Measurements from ENCODE around the gene SMPD1. TPM values are rescaled to one million over a fixed set of nuclear protein-coding genes. Genes with fewer than 3 reads are reported as not detected.

The SMPD1 gene
- total RNA-seq, 1 donor from 2014 or later = 25.2 TPM

GRCh38 chr11:6417907-6418556 lies 27.8 kb downstream of the SMPD1 start:
- peak; percentile 19 for DNase-seq

- peak; percentile 7 for DNase-seq
Measured at GRCh38 chr11:6418557-6419008, 28.3 kb downstream of the SMPD1 start.

DNA sequence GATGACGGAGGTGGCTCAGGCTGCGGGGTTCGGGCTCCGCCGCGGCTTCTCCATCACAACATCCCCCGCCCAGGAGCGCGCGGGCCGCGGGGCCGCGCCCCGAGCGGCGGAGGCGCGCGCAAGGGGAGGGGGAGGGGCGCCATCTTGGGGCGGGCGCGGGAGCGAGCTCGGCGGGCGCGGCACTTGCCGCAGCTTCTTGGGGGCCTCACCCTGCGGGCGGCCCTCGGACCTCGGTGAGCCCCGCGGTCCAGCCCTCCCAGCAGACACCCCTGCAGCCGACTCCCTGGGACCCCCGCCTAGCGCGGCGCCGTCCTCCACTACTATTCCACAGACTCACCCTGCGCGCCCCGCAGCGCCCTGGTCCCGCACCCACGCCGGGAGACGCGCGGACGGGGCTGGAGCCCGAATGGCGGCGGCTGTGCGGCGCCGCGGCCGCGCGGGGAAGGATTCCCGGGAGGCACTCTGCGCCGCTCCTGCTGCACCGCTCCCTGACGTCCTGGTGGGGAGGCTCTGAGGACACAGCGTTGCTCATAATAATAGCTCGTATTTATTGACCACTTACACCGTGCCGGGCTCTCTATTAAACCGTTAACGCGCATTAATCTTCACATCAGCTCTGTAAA lies 28.8 kb downstream of the SMPD1 start, which contains the start of gene APBB1:
Gene APBB1, minus strand, starts transcription at position 86 of the 623 bp plus-strand sequence. CDS start 7,747 bp downstream, outside the sequence.
- peak; percentile 70 for DNase-seq

- DNase-seq = no peak
Measured at GRCh38 chr11:6420677-6421076, 30.4 kb downstream of the SMPD1 start.

DNA sequence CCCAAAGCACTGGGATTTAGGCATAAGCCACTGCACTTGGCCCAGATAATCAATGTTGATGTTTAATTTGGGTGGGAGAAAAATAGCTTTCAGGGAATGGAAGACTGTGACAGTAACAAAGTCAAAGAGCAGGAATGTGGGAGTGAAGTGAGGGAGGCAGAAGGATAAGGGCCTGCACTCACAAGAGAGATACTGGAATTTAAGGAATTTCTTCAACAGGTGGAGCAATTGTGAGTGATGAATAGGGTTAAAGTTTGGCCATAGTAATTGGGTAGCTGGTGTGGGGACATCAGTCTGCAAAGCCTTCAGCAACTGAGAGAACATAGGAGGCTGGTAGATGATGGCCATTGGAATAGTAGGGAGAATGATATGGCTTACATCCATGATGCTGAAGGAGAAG lies 37.2 kb downstream of the SMPD1 start:
- DNase-seq = no peak

GRCh38 chr11:6431861-6432260 lies 41.6 kb downstream of the SMPD1 start:
- no peak for DNase-seq

- no peak for DNase-seq
Measured at GRCh38 chr11:6433998-6434660, 43.9 kb downstream of the SMPD1 start.

GRCh38 chr11:6437423-6437822 lies 47.1 kb downstream of the SMPD1 start:
- DNase-seq = no peak

DNA sequence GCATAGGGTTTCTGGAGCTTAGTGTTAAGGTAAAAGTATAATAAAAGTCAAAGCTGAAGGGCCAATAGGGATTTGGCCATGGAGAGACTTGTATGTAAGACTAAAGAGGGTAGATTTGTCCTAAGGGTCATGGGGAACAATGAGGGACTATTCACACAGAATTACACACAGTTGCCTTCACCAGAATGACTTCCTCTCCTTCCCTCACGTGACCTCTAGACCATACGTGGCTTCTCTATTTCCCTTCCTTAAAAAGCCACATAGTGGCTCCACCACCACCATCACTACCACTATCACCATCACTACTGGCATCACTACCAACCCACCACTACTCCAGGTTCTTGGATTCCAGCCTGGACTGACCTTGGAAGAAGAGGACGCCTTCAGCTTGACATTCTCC lies 47.7 kb downstream of the SMPD1 start:
- no peak for DNase-seq

DNA sequence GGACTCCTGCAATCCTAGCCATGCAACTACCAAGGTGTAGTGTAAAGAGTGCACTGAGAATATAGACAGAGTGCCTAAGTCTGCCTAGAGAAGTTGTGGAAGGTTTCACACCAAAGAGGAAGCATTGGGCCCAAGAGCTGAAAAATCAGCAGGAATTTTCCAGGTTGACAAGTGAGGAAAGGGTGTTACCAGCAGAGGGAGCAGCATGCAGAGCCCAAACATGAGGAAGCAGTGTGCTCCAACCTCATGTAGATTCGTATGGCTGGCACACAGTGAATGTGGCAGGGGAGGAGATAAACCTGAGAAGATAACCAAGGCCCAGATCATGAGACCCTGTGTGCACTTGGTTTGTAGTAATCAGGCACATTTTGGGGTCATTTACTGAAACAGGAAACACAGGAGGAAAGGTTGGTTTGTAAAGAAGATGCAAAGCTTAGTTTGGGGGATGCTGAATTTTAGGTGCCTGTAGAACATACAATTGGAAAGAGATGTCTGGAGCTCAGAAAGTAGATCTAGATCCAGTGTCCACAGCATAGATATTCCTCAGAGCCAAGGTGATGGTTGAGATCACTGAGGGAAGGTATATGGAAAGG lies 48.8 kb downstream of the SMPD1 start:
- peak; percentile 79 for DNase-seq

DNA sequence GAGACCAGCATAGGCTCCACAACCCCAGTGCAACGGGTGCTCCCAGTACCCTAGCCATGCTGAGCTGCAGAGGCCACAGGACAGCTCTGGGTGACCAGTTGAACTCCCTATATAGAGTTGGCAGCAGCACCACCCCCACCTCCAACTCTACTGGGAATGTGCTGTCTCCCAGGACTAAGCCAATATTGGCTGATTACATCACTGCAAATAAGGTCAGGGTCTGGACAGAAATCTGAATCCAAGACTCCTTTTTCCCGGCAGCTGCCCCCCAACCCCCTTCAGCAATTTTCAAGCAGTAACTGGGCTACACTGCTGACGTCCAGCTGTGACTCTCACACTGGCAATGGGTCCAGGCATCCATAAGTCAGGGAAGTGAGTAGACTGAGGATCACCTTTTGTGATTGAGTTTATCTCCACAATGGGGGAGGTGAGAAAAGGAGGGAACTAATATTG lies 50.7 kb downstream of the SMPD1 start, which contains the start of gene HPX:
Gene HPX, minus strand, starts transcription at position 82 of the 453 bp plus-strand sequence. Its CDS starts 24 bp downstream, at position 58.
- no peak for DNase-seq

DNA sequence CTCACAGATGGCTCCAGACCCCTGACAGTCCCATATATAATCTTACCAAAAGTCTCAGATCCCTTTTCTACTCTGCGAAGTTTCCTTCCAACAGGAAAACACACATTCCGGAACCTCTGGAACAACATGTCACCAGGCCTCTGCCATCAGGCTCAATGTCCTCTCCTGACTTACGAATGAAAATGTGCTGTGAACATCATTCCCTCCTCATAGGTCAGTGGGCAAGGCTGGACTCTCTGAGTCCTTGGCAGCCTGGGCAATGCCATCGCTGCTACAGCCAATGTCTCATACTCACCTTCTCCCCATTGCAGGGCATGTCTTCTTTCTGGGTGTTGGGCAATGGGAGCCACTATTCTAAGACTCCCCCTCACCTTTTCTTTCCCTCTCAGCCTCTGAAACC lies 52.2 kb downstream of the SMPD1 start:
- no peak for DNase-seq

DNA sequence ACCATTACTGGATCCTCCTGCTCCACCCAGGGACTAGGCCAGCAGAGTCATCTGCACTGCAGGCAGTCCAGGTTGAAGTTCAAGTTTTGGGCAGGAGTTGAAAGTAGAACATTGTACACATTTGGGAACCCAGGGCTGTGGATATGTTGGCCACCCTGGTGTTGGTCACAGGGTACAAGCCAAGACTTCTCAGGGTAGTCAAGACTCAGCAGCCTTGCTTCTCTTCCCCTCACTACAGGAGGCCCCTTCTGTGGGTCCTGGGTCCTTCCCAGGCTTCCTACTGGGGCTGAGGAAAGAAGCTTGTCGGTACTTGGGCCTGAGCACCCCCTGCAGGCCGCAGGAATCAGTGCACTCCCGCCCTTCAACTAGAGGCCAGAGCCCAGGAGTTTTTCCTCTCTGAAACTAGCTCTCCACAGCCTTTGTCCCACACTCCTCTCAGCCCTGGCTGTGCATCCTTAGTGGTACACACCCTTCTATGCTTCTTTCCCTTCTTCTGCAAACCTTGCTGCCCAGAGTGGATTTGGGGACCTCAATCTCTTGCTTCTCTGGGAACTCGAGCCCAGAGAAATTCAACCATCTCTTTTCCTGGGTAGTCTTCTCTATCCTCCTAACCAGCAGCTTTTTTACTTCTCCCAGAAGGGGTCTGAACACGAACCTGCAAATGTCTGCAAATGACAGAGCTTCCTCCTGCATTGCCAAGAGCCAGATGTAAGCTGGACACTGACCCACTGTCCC lies 53.2 kb downstream of the SMPD1 start:
- peak; percentile 74 for DNase-seq

Other genes with a start within 250 kb of the SMPD1 start
- 0.09 TPM in 1 of 2 replicates, not detected in the other for gene OR52B2, start 220.1 kb upstream of the SMPD1 start, total RNA-seq
- not detected in 2 replicates for gene OR52W1, start 191.2 kb upstream of the SMPD1 start, total RNA-seq
- not detected in 2 replicates for gene C11orf42, start 184.9 kb upstream of the SMPD1 start, total RNA-seq
- 9.5 and 15.1 TPM in 2 replicates for gene FHIP1B, start 155.8 kb upstream of the SMPD1 start, total RNA-seq
- gene CNGA4, start 151.4 kb upstream of the SMPD1 start, total RNA-seq = 0.09 TPM in 1 of 2 replicates, not detected in the other
- not detected in 2 replicates for gene CCKBR, start 130.6 kb upstream of the SMPD1 start, total RNA-seq
- gene CAVIN3, start 70.0 kb upstream of the SMPD1 start, total RNA-seq = 201 and 220 TPM in 2 replicates
- gene APBB1, start 28.6 kb downstream of the SMPD1 start, total RNA-seq = 43.9 and 52.9 TPM in 2 replicates
- gene HPX, start 50.5 kb downstream of the SMPD1 start, total RNA-seq = 0.19 and 0.51 TPM in 2 replicates
- gene TRIM3, start 83.5 kb downstream of the SMPD1 start, total RNA-seq = 18.4 and 19.8 TPM in 2 replicates
- 46.6 and 47.0 TPM in 2 replicates for gene ARFIP2, start 90.9 kb downstream of the SMPD1 start, total RNA-seq
- 26.4 and 32.5 TPM in 2 replicates for gene TIMM10B, start 91.0 kb downstream of the SMPD1 start, total RNA-seq
- 2.6 and 5.1 TPM in 2 replicates for gene DNHD1, start 106.8 kb downstream of the SMPD1 start, total RNA-seq
- 15.1 and 16.0 TPM in 2 replicates for gene RRP8, start 213.1 kb downstream of the SMPD1 start, total RNA-seq
- gene ILK, start 213.3 kb downstream of the SMPD1 start, total RNA-seq = 163 and 202 TPM in 2 replicates
- gene TAF10, start 221.7 kb downstream of the SMPD1 start, total RNA-seq = 27.5 and 34.2 TPM in 2 replicates
- 137 and 197 TPM in 2 replicates for gene TPP1, start 228.9 kb downstream of the SMPD1 start, total RNA-seq

Measured in dermis blood vessel endothelial cell (primary cell).